ENCODE data around the gene FAM120A. TPM values are rescaled to one million over a fixed set of nuclear protein-coding genes. Genes with fewer than 3 reads are reported as not detected.

The FAM120A gene
- total and polyA plus RNA-seq, 9 of the 15 experiments (the other 6 are each of a cell fraction or from before 2014, with no cell fraction given) = 8.7 to 71.0 (median 42.2) TPM

DNA sequence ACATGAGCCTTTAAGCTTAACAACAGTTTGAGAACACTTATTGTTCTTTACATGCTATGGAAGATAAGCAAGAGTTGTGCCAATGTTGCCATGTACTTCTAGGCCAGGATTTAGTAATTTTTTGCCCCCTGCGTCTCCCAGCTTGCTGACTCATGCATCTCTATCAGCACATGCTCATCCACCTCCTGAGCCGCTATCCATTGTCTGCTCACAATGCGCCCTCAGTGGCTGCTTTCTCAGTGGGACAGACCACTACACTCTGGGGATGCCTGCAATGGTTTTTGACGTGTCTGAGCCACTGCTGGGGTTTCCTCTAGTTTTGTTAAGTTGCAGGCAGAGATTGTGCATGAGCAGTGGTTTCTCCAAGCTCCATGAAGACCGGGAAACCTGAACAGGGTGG, 74.0 kb downstream of the FAM120A start (continued):
- TF ChIP-seq CBX2 (IDR thresholded peaks at IDR 0.05; ENCODE audit: insufficient read depth, low read length, poor library complexity, severe bottlenecking) (no peak), FOSL1 (tag; conservative IDR thresholded peaks at IDR 0.05) (peak; percentile 38; the same call in 1 of the 2 replicates), MAFK (IDR thresholded peaks at IDR 0.05; ENCODE audit: low read length) (peak; percentile 75), GABPA (tag; conservative IDR thresholded peaks at IDR 0.05; ENCODE audit: low read depth) (no peak), ZNF311 (CRISPR knock-in tag; IDR thresholded peaks at IDR 0.05) (no peak), SREBF1 (IDR thresholded peaks at IDR 0.05; ENCODE audit: borderline replicate concordance, low read depth, low read length) (no peak), KDM1A (IDR thresholded peaks at IDR 0.05) (no peak), RBM34 (IDR thresholded peaks at IDR 0.05; ENCODE audit: borderline replicate concordance, insufficient read depth, low read length) (no peak), SIN3B (IDR thresholded peaks at IDR 0.05; ENCODE audit: low read depth) (no peak), KLF1 (tag; IDR thresholded peaks at IDR 0.05) (no peak), ETV5 (CRISPR knock-in tag; IDR thresholded peaks at IDR 0.05; ENCODE audit: low read depth) (no peak), ZNF140 (CRISPR knock-in tag; IDR thresholded peaks at IDR 0.05) (no peak), SAFB (IDR thresholded peaks at IDR 0.05; ENCODE audit: borderline replicate concordance, low read depth, low read length) (no peak), RFX1 (IDR thresholded peaks at IDR 0.05) (no peak), RCOR1 (IDR thresholded peaks at IDR 0.05; ENCODE audit: borderline replicate concordance in 1 of 2, low read depth in 2 of 2, low read length in 2 of 2) (0 out of 4 replicates have a peak, but pooled peaks of 1 of the 2 experiments have one; percentile 23), EP400 (IDR thresholded peaks at IDR 0.05) (peak; percentile 27; the same call in 1 of the 2 replicates), SNRNP70 (optimal IDR thresholded peaks at IDR 0.05; ENCODE audit: low read depth, low read length) (no peak), KAT7 (CRISPR knock-in tag; IDR thresholded peaks at IDR 0.05; ENCODE audit: borderline replicate concordance) (no peak), PML (IDR thresholded peaks at IDR 0.05; ENCODE audit: low read length) (no peak), NFRKB (IDR thresholded peaks at IDR 0.05; ENCODE audit: low read depth) (no peak), ZNF121 (CRISPR knock-in tag; conservative IDR thresholded peaks at IDR 0.05) (no peak), MAFG (tag; conservative IDR thresholded peaks at IDR 0.05) (peak; percentile 87), ZNF316 (IDR thresholded peaks at IDR 0.05) (peak; percentile 91), ZNF146 (CRISPR knock-in tag; IDR thresholded peaks at IDR 0.05; ENCODE audit: unreplicated experiment) (no peak), ZNF347 (CRISPR knock-in tag; IDR thresholded peaks at IDR 0.05; ENCODE audit: low read depth) (no peak), TARDBP (IDR thresholded peaks at IDR 0.05) (no peak), JUNB (CRISPR knock-in tag; conservative IDR thresholded peaks at IDR 0.05) (no peak), XRCC5 (IDR thresholded peaks at IDR 0.05; ENCODE audit: low read depth, low read length) (no peak)
- TF ChIP-seq, protein P1, sequence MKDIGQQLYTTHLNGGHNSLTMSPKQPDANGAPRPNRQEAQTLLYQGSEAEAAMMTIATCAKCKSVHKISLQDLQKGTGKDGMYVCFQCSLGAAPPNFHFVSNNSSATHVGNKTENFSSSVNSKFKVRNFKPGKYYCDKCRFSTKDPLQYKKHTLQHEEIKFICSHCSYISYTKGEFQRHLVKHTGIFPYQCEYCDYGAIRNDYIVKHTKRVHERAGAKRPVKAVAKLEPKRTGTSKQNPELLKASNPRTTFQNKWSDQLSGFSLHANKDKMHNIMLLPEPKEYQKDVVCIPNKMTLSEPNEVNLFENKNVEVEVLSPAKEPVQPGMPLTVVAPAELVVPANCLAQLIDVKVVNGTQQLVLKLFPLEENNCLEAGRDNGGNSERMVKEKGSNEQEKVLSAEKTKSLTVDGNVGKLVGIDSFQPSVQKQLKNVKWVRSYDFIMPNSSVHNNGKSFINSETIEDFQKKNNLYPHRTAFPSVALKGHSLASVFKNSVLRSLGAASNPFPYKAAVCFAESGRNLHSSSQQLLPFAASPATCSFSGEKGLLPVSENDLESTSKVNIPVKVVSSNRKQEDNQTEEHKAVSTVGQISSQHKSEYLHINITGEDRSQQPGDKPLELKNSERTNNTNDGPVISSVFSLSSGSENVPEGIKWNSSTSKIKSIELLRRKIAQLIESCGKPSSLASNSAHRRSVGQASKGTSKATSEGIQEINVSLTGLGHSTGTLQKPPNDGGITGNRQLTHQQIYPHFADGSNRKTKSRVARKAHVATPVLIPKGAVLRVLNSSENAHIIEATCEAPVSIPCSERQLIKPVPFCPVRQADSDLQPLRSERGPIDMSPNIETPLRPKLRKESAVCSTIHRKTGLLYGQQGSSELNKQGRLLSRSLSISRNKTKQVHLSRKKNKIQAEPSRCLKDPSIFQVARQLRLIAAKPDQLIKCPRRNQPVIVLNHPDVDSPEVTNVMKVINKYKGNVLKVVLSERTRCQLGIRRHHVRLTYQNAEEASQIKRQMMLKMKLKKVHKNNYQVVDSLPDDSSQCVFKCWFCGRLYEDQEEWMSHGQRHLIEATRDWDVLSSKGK (CRISPR knock-in tag; IDR thresholded peaks at IDR 0.05) = no peak
- TF ChIP-seq, protein P2, sequence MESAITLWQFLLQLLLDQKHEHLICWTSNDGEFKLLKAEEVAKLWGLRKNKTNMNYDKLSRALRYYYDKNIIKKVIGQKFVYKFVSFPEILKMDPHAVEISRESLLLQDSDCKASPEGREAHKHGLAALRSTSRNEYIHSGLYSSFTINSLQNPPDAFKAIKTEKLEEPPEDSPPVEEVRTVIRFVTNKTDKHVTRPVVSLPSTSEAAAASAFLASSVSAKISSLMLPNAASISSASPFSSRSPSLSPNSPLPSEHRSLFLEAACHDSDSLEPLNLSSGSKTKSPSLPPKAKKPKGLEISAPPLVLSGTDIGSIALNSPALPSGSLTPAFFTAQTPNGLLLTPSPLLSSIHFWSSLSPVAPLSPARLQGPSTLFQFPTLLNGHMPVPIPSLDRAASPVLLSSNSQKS (CRISPR knock-in tag; IDR thresholded peaks at IDR 0.05) = no peak
